GM19468 (cell line): ENCODE results near the gene WWOX.
"Not testable (repeated sequence)": the region's sequence is repeated elsewhere in the genome, so short reads cannot be mapped to it uniquely, and the experiment has no call there.

ENCODE experiments used
- ATAC-seq: cut with Tn5 transposase; IDR thresholded peaks from one replicate; pipeline ENCODE4 v1.9.1; 2021; ENCODE audit warnings: mild to moderate bottlenecking, moderate library complexity, moderate number of reproducible peaks; ENCODE audit not compliant: unreplicated experiment; ENCODE audit errors: extremely low read depth

The WWOX gene

DNA sequence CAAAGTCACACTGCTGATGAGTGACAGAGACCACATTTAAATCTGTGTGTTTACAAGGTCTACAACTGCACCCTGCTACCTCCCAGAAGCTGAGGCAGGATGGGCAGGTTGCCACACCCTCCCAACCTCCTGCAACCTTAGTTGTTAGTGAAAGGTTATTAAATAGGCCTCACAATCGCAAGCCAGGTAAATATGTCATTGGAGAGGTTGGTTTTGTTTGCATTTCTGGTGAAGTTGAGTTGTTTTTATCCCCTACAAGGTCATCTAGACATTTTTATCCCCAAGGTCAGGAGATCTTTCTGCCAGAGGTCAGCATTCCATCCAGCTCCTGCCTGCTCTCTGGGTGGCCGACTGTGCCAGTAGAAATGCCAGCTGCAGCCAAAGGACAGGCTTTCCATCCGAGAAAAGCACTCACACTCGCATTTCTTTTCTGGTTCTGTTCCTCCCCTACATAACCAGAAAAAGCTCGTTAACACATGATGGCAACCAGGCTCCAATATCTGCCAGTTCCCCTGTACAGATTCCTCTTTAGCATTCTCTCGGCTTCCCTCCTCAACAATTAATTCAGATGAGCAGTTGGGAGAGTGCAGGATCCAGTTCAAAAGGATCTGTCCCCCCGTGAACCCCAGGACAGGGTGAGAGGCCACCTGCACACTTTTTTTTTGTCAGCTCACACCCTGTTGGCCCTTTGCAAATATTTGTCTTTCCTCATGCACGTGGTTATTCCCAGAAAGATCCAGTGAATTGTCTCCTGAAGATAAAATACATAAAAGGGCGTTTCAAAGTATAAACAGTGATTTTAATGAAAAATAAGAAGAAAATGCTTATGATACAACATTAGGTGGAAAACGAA, 938.3 kb downstream of the WWOX start:
- no peak for ATAC-seq

DNA sequence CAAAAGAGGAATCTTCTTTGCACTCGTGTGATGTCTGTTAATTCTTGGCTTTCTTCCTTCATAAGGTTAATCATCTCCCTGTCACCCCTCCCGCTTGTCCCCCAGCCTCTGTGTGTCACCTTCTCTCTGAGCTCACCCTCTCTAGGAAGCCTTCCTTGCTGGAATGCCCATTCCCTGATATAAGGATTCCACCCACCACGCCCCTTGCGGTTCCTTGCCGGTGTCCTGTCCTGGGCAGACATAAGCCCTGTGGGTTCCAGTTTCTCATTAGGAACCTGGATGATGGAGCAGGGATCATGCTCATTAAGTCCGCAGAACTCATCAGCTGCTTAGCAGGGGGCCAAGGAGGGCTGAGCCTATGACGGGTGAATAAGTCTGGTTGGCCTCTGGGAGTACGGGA, 941.8 kb downstream of the WWOX start:
- ATAC-seq = no peak

DNA sequence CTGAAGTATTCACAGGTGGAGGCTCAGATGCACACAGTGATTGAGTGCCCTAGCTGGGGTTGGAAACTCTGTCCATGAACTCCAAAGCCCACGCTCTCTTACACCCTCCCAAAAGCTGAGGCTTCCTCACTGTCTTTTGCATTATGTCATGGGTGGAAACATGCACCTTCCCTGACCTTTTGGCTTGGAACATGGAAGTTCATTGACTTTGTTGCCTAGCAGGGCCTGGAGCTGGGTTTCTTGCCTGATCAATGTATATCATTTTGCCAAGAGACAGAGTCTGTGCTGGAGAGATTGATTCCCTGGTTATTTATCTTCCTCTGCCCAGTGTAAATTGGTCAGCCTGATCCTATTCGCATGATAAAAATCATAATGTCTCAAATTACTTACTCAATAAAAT, 942.7 kb downstream of the WWOX start:
- ATAC-seq = no peak

DNA sequence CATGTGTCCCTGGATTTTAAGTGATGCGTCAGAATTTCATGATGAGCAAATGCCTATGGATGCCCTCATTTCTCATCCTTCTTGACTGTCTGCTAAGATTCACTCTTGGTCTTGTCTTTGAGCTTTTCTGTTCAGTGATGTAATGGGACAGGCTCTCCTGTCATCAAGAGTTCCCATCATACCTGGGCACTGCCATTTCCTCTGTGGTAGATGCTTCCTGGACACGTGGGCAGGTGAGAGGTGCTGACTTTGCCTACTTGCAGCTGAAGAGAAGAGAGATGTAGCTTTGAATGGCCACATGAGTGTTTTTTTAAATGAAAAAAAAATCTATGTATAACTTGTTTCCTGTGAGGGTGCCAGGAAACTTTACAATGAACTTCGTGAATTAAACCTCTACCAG, 943.4 kb downstream of the WWOX start:
- ATAC-seq = no peak

DNA sequence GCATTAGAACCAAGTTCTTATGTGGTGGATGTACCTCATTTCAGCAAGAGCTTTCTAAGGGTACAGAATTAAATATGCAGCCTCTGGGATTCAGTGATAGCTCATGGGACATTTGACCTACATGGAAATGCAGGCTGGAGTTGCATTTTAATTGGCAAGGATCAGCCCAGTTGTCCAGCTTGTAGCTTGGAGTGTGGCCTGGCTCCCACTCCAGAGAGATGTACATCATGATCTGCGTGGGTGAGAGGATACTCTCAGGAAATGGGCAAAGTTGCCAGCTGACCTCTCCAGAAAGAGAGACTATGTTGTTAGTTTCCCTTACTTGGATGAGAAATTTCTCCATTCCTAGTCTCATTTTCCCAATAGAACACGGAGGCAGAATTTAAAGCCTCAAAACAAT, 945.7 kb downstream of the WWOX start:
- no peak for ATAC-seq

DNA sequence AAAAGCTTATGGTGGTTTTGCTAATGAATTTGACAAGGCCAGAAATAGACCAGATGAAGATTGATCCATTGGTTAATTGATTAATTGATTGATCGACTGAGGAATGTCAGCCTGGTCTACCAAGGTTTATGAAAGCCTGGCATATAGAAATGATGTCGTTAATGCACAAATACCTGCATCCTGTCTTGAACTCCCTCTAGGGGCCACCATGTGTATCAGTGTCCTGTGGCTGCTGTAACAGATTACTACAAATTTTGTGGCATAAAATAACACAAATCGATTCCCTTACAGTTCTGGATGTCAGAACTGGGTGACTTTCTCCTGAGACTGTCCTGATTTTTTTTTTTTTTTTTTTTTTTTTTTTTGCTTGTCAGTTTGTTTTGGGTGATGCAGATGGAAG, 947.9 kb downstream of the WWOX start:
- no peak for ATAC-seq

DNA sequence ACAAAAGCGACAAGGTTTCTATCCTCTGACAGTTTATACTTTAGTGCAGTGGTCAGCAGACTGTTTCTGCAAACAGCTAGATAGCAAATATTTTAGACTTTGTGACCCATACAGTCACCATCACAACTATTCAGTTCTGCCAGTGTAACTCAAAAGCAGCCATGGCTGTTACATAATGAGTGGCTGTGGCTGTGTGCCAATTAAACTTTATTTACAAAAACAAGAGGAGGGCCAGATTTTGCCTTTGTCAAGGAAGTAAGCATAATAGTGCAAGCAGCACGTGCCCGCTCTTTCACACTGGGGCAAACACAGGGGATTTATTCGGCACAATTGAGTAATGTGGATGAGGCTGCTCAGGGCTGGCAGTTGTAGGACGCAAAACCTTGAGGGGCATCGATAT, 949.6 kb downstream of the WWOX start:
- ATAC-seq = no peak

DNA sequence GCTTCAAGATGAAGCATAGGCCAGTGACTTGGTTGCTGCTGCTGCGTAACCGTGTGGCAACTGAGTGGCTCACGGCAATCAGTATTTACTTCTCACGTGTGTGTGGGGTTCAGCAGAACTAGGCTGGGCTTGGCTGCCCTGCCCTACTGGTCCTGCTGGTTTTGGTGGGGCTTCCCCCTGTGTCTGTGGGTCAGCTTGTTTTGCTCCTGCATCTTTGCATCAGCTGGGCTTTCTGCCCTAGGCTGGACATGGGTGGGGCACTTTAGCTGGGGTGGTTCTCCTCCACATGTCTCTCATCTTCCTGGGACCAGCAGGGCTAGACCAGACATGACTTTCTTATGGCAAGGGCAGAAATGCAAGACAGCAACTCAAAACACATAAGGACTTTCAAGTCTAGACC, 950.6 kb downstream of the WWOX start:
- no peak for ATAC-seq

DNA sequence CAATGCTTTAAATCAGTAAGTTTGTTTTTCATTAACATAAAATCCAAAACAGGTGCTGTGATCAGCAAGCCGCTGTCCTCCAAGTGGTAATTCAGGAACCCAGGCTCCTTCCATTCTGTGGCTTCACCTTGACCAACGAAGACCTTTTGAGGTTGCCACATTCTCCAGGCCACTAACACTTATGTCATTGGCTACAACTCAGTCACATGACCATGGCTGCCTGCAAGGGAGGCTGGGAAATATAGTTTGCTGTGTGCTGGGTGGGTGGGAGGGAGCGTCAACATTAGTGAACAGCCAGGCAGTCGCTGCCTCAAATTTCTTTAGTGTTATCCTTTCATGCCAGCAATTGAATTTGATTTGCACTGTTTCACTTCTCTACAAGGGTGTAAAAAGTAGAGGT, 951.9 kb downstream of the WWOX start:
- ATAC-seq = no peak

DNA sequence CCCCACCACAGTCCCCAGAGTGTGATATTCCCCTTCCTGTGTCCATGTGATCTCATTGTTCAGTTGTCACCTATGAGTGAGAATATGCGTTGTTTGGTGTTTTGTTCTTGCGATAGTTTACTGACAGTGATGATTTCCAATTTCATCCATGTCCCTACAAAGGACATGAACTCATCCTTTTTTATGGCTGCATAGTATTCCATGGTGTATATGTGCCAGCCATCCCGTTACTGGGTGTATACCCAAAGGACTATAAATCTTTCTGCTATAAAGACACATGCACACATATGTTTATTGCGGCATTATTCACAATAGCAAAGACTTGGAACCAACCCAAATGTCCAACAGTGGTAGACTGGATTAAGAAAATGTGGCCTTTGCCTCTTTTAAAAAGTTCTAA, 952.7 kb downstream of the WWOX start:
- ATAC-seq = not testable (repeated sequence)

DNA sequence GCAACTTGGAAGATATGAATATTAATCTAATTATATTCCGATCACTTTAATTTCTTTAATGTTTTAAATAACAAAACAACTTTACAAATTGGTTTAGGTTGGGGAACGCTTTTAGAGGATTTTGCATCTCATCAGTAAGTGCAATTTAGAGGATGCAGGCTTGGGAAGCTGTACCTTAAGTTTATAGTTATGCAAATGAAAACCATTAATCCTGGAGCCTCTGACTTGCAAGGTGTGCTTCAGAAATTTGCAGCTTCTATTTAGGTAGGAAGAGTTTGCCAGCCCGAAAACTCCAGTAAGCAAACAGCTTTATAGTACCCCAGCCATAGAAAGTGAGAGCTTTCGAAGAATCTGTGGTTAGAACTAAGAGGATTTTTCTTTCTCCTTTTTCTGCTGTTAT, 954.1 kb downstream of the WWOX start:
- no peak for ATAC-seq

DNA sequence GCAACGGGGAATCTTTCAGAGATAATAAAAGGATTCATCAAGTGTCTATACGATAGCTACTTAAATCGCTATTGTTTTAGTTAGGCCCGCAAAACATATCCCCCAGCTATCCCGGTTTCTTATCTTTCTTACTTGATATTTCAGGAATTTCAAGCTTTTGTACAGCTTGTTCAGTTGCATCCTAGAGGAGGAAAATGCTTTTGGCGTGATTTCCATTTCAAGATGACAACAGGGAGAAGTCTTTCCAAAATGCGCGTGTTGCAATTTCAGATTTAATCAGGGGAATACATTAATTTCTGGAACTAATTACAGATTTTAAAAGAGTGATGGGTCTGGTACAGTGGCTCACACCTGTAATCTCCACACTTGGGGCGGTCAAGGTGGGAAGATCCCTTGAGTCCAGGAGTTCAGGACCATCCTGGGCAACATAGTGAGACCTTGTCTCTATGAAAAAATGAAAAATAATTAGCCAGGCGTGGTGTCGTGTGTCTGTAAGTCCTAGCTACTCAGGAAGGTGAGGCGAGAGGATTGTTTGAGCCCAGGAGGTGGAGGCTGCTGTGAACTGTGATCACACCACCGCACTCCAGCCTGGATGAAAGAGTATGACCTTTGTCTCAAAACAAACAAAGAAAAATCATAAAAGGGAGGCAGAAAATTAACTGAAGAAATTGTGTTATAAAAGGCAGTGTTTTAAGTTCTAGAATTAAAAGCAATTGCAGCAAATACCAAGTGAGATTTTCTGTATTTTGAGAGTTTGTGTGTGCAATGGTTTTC, 954.9 kb downstream of the WWOX start:
- ATAC-seq = no peak

DNA sequence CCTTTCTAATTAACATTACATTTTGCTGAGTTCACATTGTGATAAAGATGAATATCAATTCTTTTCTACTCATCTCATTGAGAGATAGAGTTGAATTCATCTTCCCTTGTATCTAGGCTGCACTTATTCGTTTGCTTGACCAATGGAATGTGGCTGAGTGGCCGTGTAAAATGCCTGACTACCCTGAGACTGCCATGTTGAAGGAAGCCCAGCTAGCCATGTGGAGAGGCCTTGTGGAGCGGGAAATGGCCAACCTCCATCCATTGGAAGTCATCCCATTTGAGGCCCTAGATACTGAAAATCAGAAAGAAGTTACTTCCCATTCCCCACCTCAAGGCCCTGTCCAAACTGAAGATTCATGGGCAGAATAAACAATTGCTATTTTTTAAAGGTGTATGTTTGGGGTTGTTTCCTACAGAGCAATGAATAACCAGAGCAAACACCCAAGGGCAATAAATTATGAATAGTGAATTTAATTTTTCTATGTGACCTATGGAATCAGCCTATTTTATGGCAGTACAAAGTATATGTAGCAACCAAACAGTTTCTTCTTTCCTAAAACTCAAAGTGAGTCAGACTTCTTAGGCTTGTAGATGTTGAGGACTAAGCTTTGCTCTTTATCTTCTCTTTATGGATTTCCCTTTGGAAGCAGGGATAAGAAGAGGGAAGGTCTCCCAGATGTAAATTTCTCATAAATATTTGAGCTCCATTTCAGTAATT, 956.0 kb downstream of the WWOX start:
- no peak for ATAC-seq

DNA sequence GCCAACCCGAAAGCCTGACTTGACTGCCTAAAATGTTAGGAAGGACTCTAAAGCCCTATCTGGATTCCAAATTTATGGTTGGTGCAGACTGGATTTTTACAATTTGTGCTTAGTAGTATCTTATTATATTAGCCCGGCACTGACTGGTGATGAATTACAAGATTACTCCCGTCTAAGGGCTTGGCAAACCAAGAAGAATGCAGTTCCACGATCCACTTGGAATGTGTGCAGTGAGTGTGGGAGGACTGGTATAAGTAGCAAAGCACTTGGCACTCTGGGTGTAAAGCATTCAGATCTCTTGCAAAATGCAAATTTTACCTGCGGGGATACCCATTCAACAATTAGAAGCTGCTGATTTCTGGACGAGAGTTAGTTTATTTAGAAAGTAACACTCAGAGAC, 961.7 kb downstream of the WWOX start:
- no peak for ATAC-seq

DNA sequence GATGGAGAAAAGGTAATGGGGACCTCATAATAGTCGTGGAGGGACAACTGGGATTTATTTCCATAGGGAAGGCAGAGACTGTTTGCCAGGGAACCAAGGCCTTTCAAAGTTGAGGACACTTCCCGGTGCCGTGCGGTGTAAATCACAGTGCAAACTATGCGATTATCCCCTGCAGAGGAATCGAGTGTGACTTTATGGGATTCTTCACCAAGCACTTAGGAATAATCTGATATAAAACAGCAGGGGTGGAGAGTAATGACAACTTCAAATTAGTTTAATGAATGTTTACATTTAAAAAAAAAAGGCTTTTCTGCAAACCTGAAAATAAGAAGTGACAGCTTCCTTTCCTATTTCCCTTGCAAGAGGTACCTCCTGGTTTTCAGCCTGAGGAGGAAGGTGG, 962.9 kb downstream of the WWOX start:
- no peak for ATAC-seq

DNA sequence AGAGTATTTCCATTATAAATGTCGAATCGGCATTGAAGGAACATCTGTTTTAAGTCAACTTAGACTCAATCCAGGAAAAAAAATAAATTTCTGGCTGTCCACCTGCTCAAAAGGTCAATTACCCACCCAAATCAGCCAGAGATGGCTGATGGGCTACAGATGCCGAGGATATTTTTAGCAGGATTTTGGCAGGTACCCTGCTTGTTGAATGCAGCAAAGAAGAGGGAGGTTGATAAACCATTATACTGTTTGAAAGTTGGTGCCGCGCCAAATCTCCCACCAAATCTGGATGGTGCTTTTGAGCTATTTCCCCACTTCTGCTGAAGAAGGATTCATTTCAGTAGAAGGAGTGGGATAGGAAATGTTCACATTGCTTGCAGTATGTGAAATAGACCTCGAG, 963.4 kb downstream of the WWOX start:
- ATAC-seq = no peak

DNA sequence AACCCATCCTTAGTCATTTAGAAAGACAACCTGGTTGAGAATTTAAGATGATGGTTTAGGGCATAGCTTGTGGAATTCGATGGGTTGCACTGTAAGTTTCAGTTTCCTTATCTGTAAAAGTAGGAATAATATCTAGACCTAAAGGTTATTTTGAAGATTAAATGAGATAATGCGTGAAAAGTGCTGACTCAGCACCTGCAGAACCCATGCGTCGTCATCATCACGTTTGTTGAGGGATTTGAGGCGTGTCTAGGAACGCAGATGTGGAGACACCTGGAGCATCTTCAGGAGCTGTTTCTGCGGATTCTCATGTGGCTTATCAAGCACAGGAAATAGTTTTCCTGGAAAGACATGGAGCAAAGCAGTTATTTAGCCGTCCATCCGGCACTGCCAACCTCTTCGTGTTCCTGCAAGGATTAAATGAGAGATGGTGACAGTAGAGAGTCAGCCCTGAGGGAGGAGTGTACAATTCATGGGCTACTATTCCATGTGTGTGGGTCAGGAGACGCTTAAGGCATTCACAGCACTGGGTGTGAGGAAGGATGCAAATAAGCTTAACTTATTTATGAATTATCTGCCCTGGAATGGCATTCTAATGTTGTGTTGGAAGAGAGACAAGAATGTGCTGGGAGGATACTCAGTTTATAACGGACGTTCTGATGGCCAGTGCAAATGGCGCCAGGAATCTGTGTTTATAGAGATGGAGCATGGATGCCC, 965.0 kb downstream of the WWOX start:
- ATAC-seq = no peak

DNA sequence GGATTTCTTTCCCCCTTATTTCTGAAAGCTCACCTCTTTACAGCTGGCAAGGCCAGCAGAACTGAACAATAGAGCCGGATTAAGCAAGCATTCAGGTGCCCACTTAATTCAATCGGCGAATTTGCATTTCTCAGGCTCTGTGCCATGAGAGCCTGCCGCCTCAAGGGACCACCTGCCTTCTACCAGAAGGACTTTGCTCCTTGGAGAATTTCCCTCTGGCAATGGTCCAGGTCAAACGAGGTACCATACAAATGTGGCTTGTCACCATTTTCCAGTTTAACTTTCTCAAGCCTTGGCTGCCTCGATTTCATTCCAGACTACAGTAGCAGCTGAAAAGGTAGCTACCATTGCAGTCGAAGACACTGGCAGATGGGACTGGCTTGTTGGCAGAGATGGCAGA, 967.1 kb downstream of the WWOX start:
- ATAC-seq = no peak

DNA sequence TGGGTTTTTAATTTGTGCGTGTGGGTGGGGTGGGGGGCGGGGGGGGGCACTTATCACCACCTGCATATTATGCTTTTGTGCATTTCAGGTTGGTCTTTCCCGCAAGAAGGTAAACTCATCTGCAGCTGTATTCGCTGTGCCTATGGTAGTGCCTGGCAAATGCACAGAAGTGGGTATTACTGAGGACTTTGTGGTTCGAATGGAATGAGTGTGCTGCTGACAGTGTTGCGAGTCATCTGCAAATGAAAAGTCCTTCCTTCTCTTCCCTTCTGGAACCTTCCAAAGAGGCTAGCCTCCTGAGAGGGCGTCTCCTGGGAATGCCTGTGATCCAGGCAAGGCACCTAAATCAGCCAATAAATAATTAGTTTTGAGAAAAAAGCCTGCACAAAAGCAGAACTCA, 968.1 kb downstream of the WWOX start:
- no peak for ATAC-seq

DNA sequence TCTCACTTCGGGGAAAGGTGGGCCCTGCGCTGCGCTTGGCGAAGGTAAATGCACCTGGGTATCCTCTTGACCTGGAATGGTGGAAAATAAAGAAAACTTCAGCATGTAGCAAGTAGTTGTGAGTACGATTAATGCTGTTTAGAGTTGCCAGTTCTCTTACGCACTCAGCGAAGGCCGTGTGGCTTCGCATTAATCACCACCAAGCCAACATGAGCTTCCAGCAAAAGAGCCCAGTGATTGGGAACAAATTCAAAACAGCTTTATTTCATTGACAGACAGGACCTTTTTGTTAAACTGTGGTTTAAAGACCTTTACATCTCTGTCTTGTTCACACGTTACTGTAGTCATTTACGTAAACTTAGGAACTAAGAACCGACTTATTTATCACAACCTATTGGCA, 969.7 kb downstream of the WWOX start:
- no peak for ATAC-seq
